RWPE1 (cell line): ENCODE data around the gene SPATS2.

Experiments
- CTCF ChIA-PET: fragments of 350-600 bp; sonication (Branson Sonifier 250); formaldehyde crosslinking; extraction: SDS; loops from one replicate; lab custom pipeline; 2021; lab: Yijun Ruan, JAX
- POLR2A ChIA-PET: fragments of 400-600 bp; formaldehyde crosslinking; extraction: SDS; loops from one replicate; lab custom pipeline; 2020; ENCODE audit warnings: antibody characterized with exemption; ENCODE audit not compliant: low non-redundant PET; lab: Yijun Ruan, JAX
- DNase-seq: peaks from one replicate; pipeline ENCODE4 v3.0.0; 2012; ENCODE audit warnings: low spot score
- H3K27ac ChIP-seq: fragments of 450-650 bp; 2 replicates; pipeline ENCODE4 v1.5.1; 2017
- CTCF ChIP-seq: fragments of 450-650 bp; conservative IDR thresholded peaks from 2 replicates; pipeline ENCODE4 v1.5.1; 2017; ENCODE audit warnings: low read depth, mild to moderate bottlenecking

SPATS2 gene

GRCh38 chr12:49345051-49345824 lies 22.0 kb upstream of the SPATS2 start:
- CTCF ChIA-PET, result interaction anchor here (0.6 to 3.2 kb wide), 2 partner anchors 13 to 266 kb away, joined by 8 to 31 read pairs; no protein-coding TSS in a partner anchor
- no peak for DNase-seq
- no peak for TF ChIP-seq CTCF
- H3K27ac ChIP-seq, result no peak overlapping the region
- POLR2A ChIA-PET, result no interaction called here

- no peak for TF ChIP-seq CTCF
- POLR2A ChIA-PET, result interaction anchor here (0.6 kb wide), 1 partner anchor 168 kb away, joined by 3 read pairs; no protein-coding TSS in a partner anchor
- no peak overlapping the region for H3K27ac ChIP-seq
- CTCF ChIA-PET, result interaction anchor here (0.6 to 3.7 kb wide), 11 partner anchors 8 to 902 kb away, joined by 3 to 31 read pairs (median 4); partner anchors contain the start of gene C1QL4
- DNase-seq, result no peak
Measured at GRCh38 chr12:49345825-49346658, 21.2 kb upstream of the SPATS2 start.

GRCh38 chr12:49346659-49347310 lies 20.5 kb upstream of the SPATS2 start, which contains the start of gene DNAJC22:
TSS of gene DNAJC22 (plus strand) at chr12:49346888. CDS start at chr12:49348873, 1,985 bp downstream.
- no peak for TF ChIP-seq CTCF
- CTCF ChIA-PET, result interaction anchor here (0.5 to 3.7 kb wide), 25 partner anchors 7 to 901 kb away, joined by 3 to 31 read pairs (median 4); partner anchors contain the start of gene PRPH
- H3K27ac ChIP-seq, result no peak within 1 kb of the TSS; the same call in 1 of the 2 replicates
- DNase-seq, result no peak
- POLR2A ChIA-PET, result no interaction called here

GRCh38 chr12:49347311-49348193 lies 19.7 kb upstream of the SPATS2 start:
- ChIA-PET CTCF (interaction anchor here (0.5 to 3.7 kb wide), 32 partner anchors 8 to 351 kb away, joined by 3 to 31 read pairs (median 4); partner anchors contain the start of genes C1QL4 and PRPH), POLR2A (no interaction called here)
- peak; percentile 84 for DNase-seq
- H3K27ac ChIP-seq, result no peak overlapping the region; the same call in 1 of the 2 replicates
- peak; percentile 96 for TF ChIP-seq CTCF

GRCh38 chr12:49348781-49349180 lies 18.5 kb upstream of the SPATS2 start:
- ChIA-PET POLR2A (no interaction called here), CTCF (interaction anchor here (2.1 to 3.7 kb wide), 2 partner anchors 12 to 165 kb away, joined by 7 to 20 read pairs; partner anchors contain the start of gene C1QL4)
- DNase-seq, result no peak
- no peak overlapping the region for H3K27ac ChIP-seq
- TF ChIP-seq CTCF, result no peak
